GM19238 (cell line): ENCODE measurements around the gene LDB2.
"Not testable (repeated sequence)": the region's sequence is repeated elsewhere in the genome, so short reads cannot be mapped to it uniquely, and the experiment has no call there.

ENCODE experiments used
- DNase-seq: peaks from one replicate; pipeline ENCODE4 v3.0.0; 2011; ENCODE audit warnings: low spot score; ENCODE audit not compliant: insufficient read length

Gene LDB2

DNA sequence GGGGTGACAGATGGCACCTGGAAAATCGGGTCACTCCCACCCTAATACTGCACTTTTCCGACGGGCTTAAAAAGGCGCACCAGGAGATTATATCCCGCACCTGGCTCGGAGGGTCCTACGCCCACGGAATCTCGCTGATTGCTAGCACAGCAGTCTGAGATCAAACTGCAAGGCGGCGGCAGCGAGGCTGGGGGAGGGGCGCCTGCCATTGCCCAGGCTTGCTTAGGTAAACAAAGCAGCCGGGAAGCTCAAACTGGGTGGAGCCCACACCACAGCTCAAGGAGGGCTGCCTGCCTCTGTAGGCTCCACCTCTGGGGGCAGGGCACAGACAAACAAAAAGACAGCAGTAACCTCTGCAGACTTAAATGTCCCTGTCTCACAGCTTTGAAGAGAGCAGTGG, 341.1 kb downstream of the LDB2 start:
- not testable (repeated sequence) for DNase-seq

DNA sequence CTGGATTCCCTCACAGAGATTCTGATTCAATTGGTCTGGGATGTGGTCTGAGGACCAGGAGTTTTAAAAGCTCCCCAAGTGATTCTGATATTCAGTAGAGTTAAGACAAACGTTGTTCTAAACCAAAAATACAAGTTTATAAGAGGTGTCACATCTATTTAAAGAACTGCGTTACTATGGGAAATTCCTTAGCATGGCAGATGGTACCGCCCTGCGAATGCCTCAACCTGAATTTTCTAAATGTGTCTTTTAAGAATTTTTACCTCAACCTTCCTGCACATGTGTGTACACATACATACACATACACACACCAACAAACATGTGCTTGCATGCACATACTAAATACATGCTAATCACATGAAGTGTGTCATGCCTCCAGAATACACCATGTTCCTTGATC, 343.3 kb downstream of the LDB2 start:
- no peak for DNase-seq

DNA sequence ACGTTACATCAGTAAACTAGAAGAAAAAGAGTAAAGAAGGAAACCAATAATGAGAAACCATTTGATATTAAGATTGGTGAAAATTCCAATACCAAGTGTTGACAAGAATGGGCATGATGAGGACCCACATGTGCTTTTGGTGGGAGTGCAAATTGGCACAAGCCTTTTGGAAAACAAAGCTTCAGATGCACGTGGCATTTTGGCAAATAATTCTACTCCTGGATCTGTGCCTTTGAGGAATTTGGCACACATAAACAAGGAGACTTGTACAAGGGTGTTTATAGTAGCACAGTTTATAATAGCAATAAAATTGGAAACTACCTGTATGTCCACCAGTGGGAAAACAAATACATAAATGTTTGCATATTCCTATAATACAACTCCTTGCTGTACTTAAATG, 347.9 kb downstream of the LDB2 start:
- no peak for DNase-seq

DNA sequence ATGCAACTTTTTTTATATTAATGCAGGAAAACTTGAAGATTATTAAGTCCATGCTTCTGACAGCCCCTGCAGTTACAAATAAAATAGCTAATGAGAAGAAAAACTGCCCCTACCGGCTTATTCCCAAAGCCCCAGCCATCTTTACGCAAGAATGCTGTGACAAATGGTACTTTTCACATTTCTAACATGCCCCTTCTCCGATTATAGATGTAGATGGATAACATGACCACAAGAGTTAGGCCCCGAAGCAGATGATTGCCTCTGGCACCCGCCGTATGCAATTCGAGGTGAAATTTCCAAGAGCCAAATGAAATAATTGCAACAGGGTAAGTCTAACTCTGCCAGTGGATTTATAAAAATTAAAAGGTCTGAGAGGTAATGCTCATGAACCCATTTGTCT, 352.8 kb downstream of the LDB2 start:
- no peak for DNase-seq

DNA sequence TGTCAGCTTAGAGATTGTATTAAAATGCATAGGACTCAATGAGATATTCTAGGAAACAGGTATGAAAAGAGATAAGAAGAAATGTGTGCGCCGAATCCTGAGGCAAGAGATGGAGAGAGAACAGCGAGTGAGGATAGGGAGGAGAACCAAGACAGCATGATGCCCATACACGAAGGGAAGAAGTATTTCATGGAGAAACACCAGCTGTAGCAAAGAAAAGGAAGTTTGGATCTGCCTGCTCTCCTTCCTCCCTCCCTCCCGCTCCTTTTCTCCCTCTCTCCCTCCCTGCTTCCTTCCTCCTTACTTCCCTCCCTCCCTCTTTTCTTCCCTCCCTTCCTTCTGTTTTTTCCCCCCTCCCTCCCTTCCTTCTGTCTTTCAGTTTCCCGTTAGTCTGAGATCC, 353.6 kb downstream of the LDB2 start:
- no peak for DNase-seq

DNA sequence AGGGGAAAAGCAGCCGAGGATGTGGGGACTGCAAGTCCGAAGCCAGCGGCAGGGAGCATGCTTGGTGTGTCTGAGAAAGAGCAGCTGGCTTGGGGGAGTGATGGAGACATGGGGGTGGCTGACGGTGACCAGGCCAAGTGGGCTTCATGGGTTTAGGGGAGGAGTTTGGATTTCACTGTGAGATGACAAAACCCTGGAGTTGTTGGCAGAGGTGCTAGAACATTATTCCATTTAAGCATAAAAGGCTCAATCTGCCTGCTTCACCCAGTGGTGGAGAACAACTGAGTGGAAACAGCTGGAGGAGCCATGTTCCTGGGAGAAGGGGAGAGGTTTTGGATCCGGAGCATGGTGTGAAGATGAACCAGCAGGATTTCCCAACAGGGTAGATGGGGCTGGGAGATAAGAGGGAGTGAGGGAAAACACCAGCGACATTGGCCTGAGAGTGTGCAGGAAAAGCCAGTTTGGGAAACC, 354.2 kb downstream of the LDB2 start:
- DNase-seq: no peak

DNA sequence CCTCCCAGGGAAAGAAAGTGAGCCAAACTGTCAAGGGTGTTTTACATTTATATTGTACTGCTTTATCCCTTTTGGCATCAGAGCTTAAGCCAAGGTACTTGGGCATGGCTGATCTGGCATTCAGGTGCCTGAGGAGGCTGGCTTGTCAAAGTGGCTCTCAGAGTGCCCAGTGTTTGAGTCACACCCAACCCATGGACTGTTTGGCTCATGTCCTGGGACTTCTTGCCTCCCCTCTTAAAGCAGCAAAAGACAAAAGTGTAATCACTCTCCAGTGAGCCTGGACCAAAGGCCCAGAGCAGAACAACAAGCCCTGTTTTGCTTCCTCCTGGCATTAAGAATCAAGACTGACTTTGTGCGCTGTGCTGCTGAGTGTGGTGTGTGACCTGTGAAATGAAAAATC, 360.5 kb downstream of the LDB2 start:
- no peak for DNase-seq

DNA sequence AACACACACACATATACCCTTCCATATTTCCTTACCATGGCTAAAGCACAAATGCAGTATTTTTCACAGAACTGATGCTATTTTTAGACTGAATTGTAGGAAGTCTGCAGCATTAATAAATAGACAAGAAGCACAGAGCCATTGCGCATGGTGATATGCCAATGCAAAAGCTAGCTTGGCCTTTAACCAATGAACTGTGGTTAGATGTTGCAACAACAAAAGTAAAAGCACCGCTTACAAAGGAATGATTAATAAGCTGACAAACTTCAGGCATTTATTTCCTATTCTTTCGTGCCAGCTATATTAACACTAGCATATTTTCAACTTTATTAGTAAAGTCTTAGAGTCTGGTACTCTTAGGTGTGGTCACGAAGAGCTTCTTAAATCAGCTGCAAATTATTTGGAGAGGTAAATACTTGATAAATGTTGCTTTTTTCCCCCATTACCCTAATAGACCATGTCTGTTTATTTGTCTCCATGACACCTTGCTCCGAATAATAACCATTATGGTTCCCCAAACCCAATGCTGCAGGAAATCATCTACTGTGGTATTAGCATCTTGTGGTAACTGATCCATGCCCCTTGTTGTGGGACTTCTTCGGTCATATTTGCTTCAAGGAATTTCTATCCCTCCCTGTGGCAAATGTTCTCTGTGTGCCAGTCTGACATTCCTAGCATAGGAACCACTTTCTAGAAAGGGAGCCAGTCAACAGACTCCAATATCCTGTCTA, 366.0 kb downstream of the LDB2 start:
- no peak for DNase-seq

DNA sequence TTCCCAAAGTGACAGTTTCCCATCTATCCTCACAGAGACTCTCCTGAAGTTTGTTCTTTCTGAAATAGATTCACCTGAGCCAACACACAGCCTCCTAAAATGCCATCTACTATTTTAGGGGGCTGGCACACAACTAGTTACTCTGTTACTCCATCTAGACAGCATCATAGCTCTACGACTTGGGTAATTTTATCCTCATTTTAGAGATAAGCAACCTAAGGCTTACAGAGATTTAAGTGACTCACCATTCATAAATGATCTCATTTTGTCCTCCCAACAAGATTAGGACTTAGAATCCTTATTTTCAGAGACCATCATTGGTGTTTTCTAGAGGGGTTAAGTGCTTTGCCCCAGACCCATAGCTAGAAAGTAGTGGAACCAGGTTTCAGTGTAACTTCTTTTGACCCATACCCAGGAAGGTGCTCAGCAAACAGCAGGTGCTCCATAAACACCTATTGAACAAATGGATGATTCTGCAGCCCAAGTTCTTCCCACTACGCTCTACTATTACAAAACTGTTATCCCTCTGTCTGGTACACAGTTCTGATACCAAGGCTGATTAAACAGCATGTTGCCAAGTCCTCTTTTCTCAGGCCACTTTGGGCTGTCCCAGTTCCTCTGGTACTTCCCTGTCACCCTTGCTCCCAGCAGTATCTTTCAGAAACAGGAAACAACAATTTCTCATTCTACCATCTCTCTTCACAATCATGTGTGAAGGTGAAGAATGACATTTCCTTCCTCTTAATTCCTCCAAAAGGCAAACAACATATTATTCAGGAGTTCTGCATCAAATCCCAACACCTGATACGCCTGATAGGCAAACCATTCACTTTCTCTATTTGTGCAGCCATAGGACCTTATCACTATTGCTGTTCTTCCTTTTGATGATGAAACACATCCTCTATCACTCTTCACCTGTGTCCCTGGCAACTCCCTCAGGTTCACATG, 367.5 kb downstream of the LDB2 start:
- no peak for DNase-seq

DNA sequence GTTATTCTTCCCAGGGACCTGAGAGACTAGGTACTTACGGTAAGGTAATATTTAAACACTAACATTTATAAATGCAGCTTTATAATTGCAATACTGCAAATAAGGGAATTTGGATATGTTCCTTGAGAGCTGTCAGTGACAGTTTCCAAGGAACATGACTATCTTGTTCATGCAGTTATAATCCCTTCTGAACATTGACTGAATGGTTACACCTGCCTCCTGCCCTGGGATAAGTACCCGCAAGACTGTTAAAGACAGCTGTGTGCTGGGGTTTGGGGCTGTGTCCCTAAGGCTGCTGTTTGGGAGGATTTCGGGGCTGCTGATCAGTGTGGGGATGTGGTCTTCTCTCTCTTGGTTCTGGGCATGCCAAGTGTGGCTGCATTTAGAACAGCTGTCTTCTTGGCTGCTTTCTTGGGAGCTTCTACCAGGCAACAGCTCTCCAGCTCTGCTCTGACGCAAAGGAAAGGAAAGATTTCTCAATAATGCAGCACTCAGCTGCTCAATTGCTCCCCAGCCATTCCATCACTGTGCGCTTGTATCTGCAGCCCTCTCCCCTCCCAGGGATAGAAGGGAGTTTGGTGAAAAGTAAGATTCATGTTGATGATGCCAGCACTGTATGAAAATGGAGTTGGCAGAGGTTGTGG, 373.4 kb downstream of the LDB2 start:
- DNase-seq: no peak

DNA sequence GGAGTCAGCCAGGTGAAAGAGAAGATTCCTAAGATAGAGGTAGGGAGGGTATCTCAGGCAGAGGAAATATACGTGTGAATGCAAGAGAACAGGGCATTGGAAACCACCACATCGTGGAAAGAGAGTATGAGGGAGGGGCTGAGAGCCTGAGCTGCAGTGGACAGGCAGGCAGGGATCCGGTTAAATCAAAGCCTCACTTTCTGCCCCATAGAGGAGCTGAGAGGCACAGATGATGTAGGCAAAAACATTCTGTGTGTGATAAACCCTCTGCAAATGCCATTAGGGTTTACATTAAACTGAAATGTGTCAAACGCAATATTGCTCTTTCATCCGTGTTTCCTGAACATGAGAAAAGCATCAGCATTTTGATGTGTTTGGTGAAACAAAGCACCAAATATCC, 374.0 kb downstream of the LDB2 start:
- DNase-seq: no peak

DNA sequence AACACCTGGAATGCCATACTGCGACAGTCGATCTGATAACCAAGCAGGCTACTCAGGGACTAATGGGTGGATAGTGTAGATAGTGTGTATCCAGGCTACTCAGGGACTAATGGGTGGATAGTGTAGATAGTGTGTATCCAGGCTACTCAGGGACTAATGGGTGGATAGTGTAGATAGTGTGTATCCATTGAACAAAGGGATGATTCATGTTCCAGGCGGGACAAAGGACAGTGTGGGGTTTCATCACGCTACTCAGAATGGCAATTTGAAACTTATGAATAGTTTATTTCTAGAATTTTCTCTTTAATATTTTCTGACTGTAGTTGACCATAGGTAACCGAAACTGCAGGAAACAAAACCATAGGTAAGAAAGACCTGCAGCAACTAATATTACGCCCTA, 374.9 kb downstream of the LDB2 start:
- DNase-seq: not testable (repeated sequence)

DNA sequence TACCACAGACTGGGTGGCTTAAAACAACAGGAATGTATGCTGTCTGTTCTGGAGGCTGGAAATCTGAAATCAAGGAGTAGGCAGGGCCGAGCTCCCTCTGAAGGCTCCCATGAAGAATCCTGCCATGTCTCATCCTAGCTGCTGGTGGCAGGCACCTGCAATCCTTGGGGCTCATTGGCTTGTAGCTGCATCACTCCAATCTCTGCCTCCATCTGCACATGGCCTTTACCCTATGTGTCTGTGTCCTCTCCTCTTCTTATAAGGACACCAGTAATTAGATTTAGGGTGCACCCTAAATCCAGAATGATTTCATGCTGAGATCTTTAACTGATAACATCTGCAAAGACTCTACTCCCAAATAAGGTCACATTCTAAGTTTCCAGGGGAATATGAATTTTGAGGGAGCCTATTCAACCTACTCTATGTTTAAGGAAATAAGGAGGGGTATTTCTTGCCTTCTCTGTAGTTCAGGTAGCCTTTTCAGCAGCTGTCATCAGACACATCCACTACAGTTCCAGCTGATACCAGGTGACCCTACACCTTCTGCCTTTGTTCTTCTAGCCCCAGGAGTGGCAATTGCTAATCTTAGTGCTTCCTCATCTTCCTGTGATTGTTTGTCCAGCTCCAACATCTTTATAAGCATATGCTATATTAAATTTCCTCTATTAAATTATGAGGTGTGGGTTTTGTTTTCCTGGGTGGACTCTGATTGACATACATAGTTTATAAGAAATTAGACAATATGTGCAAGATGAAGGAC, 377.1 kb downstream of the LDB2 start:
- DNase-seq: no peak

DNA sequence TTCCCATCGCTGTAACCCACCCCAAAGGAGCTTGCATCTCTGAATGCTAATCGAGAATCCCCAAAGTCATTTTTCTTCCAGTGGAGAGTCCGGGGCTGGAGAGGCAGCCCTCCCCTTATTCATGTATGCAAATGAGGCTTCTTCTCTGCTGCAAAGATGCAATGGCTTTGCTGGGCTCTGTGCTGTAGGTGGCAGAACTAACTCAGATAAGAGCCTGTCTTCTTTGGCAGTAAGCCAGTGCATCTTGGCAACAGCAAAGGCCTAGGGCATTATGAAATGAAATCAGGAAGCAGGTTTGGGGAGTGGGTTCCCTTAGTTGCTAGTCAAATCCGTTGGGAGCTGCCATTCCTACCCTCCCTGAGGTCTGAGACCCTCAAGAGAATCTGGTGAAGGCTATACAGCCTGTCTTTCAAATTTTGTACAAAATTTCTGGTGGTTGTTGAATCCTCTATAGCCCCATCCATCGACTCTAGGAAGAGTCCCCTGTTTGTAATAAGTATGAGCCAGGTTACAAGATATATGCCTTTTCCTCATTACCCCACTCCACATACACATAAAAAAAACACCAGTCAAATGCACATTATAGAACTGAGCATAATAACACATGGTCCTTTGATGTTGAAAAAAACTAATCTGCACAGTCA, 381.5 kb downstream of the LDB2 start:
- no peak for DNase-seq

DNA sequence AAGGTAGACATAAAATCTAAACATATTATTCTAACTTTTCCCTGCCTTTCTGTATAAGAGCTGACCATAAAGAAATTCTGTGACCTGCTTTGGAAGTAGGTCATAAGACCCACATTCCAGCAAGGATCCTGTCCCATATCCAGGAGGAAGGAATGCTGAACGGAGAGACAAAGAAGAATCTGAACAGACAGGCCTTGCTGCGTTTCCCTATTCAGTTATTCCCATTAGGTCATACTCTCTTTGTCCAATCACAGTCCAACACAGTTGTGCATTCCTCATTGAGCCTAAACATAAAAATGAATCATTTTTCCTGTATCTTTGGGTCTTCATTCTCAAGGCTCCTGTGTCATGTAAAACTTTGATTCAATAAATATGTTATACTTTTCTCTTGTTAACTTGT, 384.6 kb downstream of the LDB2 start:
- no peak for DNase-seq

DNA sequence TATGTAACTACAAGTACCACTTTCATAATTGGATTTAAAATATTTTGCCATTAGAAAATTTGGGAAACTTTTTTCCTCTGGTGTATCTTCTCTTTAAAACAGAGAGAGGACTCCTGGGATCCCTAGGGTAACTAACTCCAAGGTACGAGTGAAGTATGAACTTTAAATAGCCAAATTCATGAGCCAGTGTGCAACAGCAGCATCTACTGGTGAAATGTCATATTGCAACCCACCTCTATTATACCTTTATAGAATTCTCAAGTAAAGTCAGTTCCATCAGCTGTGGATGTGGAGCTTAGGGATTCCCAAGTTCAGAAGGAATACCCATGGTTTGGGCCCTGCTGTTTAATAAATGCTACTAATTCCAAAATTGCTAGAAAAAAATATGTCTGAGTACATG, 389.5 kb downstream of the LDB2 start:
- DNase-seq: no peak

DNA sequence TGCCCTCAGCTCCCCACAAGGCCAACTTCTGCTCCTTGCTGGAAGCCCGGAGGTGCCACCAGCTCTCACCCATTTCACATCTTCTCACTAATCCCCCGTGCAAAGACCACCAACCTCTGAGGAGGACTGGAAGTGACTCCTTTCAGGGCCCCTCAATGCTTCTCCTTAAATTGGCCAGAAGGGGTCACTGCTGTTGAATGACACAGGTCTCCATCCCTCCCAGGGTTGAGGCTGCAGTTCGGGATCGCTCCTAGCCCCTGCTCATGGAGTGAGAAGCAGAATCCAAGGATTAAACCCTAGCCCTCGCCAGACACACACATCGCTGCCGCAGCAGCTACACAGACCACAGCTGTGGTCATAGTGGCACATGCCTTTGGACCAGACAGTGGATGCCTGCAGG, 392.7 kb downstream of the LDB2 start:
- DNase-seq: no peak

DNA sequence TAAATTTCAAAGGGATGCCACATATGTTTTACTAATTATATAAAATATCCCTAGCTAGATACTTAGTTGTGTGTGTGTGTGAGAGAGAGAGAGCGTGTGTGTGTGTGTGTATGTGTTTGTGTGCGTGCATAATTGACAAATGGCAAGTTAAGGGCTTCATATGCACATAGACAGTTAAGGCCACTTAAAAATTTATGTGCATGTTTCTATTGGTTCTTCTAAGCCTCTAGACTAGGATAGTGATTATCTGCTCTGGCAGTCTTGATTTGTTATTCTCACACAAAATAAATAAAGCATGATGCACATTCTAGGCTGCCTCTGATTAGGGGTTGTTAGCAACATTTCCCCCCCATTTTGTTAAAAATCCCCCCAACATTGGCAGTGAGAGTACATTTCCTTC, 393.2 kb downstream of the LDB2 start:
- DNase-seq: no peak

DNA sequence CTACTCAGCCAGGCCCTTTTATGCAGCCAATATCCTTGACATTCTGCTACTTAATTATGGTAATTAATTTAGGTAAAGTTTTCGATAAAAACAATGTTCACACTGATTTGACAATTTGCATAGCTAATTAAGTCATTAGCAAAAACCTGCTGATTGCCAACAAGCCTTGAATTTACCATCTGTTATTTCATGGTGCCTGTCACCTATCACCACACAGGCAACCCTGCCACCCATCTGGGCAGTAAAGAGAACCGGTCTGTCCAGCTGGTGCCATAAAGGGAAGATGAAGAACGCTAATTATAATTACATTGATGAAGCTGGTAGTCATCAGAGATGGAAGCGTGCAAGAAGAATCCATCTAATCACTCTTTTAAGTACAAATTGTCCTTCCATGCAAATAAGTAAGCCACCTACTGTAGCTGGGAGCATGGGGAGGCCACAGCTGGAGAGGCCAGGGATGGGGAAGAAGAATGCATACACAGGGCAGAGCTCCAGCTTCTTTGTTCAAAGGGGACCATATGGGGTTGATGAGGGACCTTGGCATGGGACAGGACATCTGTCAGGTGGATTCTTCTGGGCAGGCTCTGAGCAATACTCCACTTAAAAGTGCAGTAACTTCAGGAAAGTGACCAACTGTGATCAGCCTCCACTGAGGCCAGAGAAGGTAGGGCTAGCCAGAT, 394.9 kb downstream of the LDB2 start:
- no peak for DNase-seq

DNA sequence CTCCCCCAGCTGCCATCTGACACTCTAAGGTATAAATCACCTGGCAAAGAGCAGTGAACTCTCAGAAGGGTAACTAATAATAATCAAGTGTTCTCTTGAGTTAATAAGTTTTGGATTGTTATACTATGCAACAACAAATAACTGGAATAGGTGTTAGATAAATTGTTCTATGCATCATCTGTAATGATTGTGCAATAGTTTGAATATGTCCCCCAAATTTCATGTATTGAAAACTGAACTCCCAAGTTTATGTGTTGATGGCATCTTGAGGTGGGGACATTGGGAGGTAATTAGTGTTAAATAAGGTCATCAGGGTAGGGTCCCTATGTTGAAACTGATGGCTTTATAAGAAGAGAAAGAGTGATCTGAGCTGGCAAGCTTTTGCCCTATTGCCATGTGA, 399.5 kb downstream of the LDB2 start:
- no peak for DNase-seq
